ENCODE results near the gene ANKRD11. TPM values are rescaled to one million over a fixed set of nuclear protein-coding genes. Genes with fewer than 3 reads are reported as not detected.

ANKRD11 gene
- polyA plus RNA-seq, 1 experiment, result 48.1 TPM

GRCh38 chr16:89411335-89411850 is 79.0 kb downstream of the ANKRD11 start:
- no peak for TF ChIP-seq CTCF (IDR thresholded peaks at IDR 0.05; ENCODE audit: low read depth, low read length)
- DNase-seq (ENCODE audit: low read depth, low spot score), result no peak
- Histone ChIP-seq H3K27ac (ENCODE audit: low read depth, low read length) (no peak overlapping the region), H3K4me3 (ENCODE audit: low read depth, low read length) (no peak overlapping the region), H3K9me3 (ENCODE audit: control insufficient read depth, insufficient read depth, low read length) (no peaks in the 10 kb centered on the region; the same call in 1 of the 2 replicates), H3K27me3 (ENCODE audit: control insufficient read depth, insufficient read depth, low read length) (no peaks in the 10 kb centered on the region)
- CTCF ChIA-PET, result interaction anchor here (1.0 to 1.3 kb wide), 2 partner anchors 77 to 98 kb away, joined by 3 to 4 read pairs; no protein-coding TSS in a partner anchor
- POLR2A ChIA-PET, result interaction anchor here (1.1 to 1.2 kb wide), 2 partner anchors 19 to 33 kb away, joined by 4 read pairs; no protein-coding TSS in a partner anchor

- no peak overlapping the region for H3K4me3 ChIP-seq (ENCODE audit: low read depth, low read length)
- no peak overlapping the region for H3K27ac ChIP-seq (ENCODE audit: low read depth, low read length)
- peak; percentile 23 for TF ChIP-seq CTCF (IDR thresholded peaks at IDR 0.05; ENCODE audit: low read depth, low read length)
- no peaks in the 10 kb centered on the region for H3K27me3 ChIP-seq (ENCODE audit: control insufficient read depth, insufficient read depth, low read length)
- POLR2A ChIA-PET, result interaction anchor here (0.7 to 1.2 kb wide), 6 partner anchors 9 to 89 kb away, joined by 3 to 4 read pairs (median 4); no protein-coding TSS in a partner anchor
- no peaks in the 10 kb centered on the region; the same call in 1 of the 2 replicates for H3K9me3 ChIP-seq (ENCODE audit: control insufficient read depth, insufficient read depth, low read length)
- peak; percentile 65 for DNase-seq (ENCODE audit: low read depth, low spot score)
- CTCF ChIA-PET, result interaction anchor here (0.7 to 1.3 kb wide), 3 partner anchors 78 to 98 kb away, joined by 3 to 7 read pairs (median 4); no protein-coding TSS in a partner anchor
Observed at GRCh38 chr16:89410794-89411309, 79.5 kb downstream of the ANKRD11 start.

- H3K4me3 ChIP-seq (ENCODE audit: low read depth, low read length), result no peak overlapping the region
- H3K9me3 ChIP-seq (ENCODE audit: control insufficient read depth, insufficient read depth, low read length), result no peaks in the 10 kb centered on the region; the same call in 1 of the 2 replicates
- ChIA-PET CTCF (interaction anchor here (0.7 to 1.3 kb wide), 3 partner anchors 78 to 99 kb away, joined by 3 to 7 read pairs (median 4); no protein-coding TSS in a partner anchor), POLR2A (interaction anchor here (0.7 to 1.2 kb wide), 6 partner anchors 10 to 88 kb away, joined by 3 to 4 read pairs (median 4); no protein-coding TSS in a partner anchor)
- H3K27ac ChIP-seq (ENCODE audit: low read depth, low read length), result no peak overlapping the region
- no peak for DNase-seq (ENCODE audit: low read depth, low spot score)
- H3K27me3 ChIP-seq (ENCODE audit: control insufficient read depth, insufficient read depth, low read length), result no peaks in the 10 kb centered on the region
- TF ChIP-seq CTCF (IDR thresholded peaks at IDR 0.05; ENCODE audit: low read depth, low read length), result no peak
Observed at GRCh38 chr16:89410322-89410721, 80.0 kb downstream of the ANKRD11 start.

GRCh38 chr16:89409161-89409711 is 81.1 kb downstream of the ANKRD11 start:
- Histone ChIP-seq H3K9me3 (ENCODE audit: control insufficient read depth, insufficient read depth, low read length) (no peaks in the 10 kb centered on the region; the same call in 1 of the 2 replicates), H3K27ac (ENCODE audit: low read depth, low read length) (no peak overlapping the region), H3K27me3 (ENCODE audit: control insufficient read depth, insufficient read depth, low read length) (no peaks in the 10 kb centered on the region), H3K4me3 (ENCODE audit: low read depth, low read length) (no peak overlapping the region)
- no peak for DNase-seq (ENCODE audit: low read depth, low spot score)
- POLR2A ChIA-PET, result no interaction called here
- TF ChIP-seq CTCF (IDR thresholded peaks at IDR 0.05; ENCODE audit: low read depth, low read length), result no peak
- CTCF ChIA-PET, result no interaction called here

- no peak for DNase-seq (ENCODE audit: low read depth, low spot score)
- ChIA-PET CTCF (no interaction called here), POLR2A (interaction anchor here (0.7 kb wide), 1 partner anchor 93 kb away, joined by 4 read pairs; no protein-coding TSS in a partner anchor)
- TF ChIP-seq CTCF (IDR thresholded peaks at IDR 0.05; ENCODE audit: low read depth, low read length), result no peak
- H3K27ac ChIP-seq (ENCODE audit: low read depth, low read length), result no peak overlapping the region
- no peaks in the 10 kb centered on the region for H3K9me3 ChIP-seq (ENCODE audit: control insufficient read depth, insufficient read depth, low read length)
- no peak overlapping the region for H3K4me3 ChIP-seq (ENCODE audit: low read depth, low read length)
- no peaks in the 10 kb centered on the region for H3K27me3 ChIP-seq (ENCODE audit: control insufficient read depth, insufficient read depth, low read length)
Observed at GRCh38 chr16:89408315-89408714, 82.0 kb downstream of the ANKRD11 start.
